MG63 (cell line): ENCODE data around the gene KYAT1. TPM values are rescaled to one million over a fixed set of nuclear protein-coding genes. Genes with fewer than 3 reads are reported as not detected.
"Not testable (repeated sequence)": the region's sequence is repeated elsewhere in the genome, so short reads cannot be mapped to it uniquely, and the experiment has no call there.

Source experiments
- DNase-seq: peaks from one replicate; pipeline ENCODE4 v3.0.0-alpha.2; 2020
- H3K27me3 ChIP-seq: fragments of 250-450 bp; sonication (Bioruptor Pico); 2 replicates; pipeline ENCODE4 v1.5.1; 2020; ENCODE audit warnings: mild to moderate bottlenecking, moderate library complexity
- H3K36me3 ChIP-seq: fragments of 250-450 bp; sonication (Bioruptor Pico); 2 replicates; pipeline ENCODE4 v1.5.1; 2020; ENCODE audit warnings: mild to moderate bottlenecking, moderate library complexity
- H3K4me3 ChIP-seq: fragments of 250-450 bp; sonication (Bioruptor Pico); 2 replicates; pipeline ENCODE4 v1.5.1; 2020; ENCODE audit warnings: mild to moderate bottlenecking, moderate library complexity
- H3K9me3 ChIP-seq: fragments of 250-450 bp; sonication (Bioruptor Pico); 2 replicates; pipeline ENCODE4 v1.5.1; 2020; ENCODE audit warnings: mild to moderate bottlenecking, moderate library complexity
- total RNA-seq: library from RNA; depleted of rRNA; stranded (reverse); fragments of >200 nt; shearing (Covaris generic); gene quantifications from 2 replicates; pipeline ENCODE4 v1.2.3, GENCODE V29; 2014; ENCODE audit warnings: low replicate concordance

The KYAT1 gene
- total RNA-seq, 1 experiment from 2014 or later, result 9.6 TPM

DNA sequence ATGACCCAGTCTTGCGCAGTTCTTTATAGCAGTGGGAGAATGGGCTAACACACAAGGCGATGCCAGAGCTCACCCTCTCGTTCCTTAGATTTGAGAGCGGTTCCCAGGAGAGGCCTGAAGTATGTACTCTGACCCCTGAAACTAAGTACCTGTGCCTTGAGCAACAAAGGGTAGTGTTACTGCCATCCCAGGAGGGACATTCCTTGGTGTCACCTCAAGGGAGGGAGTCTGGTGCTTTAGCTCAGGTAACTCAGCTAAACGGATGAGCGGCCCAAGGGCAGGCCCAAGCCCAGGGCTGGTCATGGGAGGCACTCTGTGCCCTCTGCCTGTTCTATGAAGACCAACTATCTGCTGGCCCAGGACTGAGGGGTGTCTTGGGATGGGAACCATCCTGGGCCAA lies 20.2 kb downstream of the KYAT1 start:
- DNase-seq, result no peak
- Histone ChIP-seq H3K27me3 (no peaks in the 10 kb centered on the region), H3K9me3 (no peaks in the 10 kb centered on the region), H3K36me3 (no peaks in the 10 kb centered on the region), H3K4me3 (no peak overlapping the region)

GRCh38 chr9:128860937-128861336 lies 20.8 kb downstream of the KYAT1 start:
- Histone ChIP-seq H3K27me3 (no peaks in the 10 kb centered on the region), H3K4me3 (no peak overlapping the region)
- no peak for DNase-seq

GRCh38 chr9:128858476-128858875 lies 23.3 kb downstream of the KYAT1 start:
- H3K36me3 ChIP-seq, H3K27me3 ChIP-seq, H3K9me3 ChIP-seq, H3K4me3 ChIP-seq, DNase-seq: not testable (repeated sequence)

More at GRCh38 chr9:128860937-128861336, 20.8 kb downstream of the KYAT1 start:
- no peaks in the 10 kb centered on the region for H3K36me3 ChIP-seq
- H3K9me3 ChIP-seq, result no peaks in the 10 kb centered on the region

DNA sequence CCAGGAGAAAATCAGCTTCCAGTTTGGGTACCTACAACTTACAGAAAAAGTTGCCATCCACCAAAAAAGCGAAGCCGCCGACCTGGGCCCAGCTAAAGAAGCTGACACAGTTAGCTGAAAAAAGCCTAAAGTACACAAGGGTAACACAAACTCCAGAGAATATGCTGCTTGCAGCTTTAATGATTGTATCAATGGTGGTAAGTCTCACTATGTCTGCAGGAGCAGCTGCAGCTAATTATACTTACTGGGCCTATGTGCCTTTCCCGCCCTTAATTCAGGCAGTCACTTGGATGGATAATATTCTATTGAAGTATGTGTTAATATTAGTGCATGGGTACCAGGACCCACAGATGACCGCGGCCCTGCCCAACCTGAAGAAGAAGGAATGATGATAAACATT lies 27.3 kb downstream of the KYAT1 start:
- not testable (repeated sequence) for H3K9me3 ChIP-seq, H3K36me3 ChIP-seq, DNase-seq, H3K27me3 ChIP-seq, H3K4me3 ChIP-seq

- H3K9me3 ChIP-seq, H3K4me3 ChIP-seq, H3K27me3 ChIP-seq, H3K36me3 ChIP-seq, DNase-seq: not testable (repeated sequence)
Measured at GRCh38 chr9:128852646-128853045, 29.1 kb downstream of the KYAT1 start.

DNA sequence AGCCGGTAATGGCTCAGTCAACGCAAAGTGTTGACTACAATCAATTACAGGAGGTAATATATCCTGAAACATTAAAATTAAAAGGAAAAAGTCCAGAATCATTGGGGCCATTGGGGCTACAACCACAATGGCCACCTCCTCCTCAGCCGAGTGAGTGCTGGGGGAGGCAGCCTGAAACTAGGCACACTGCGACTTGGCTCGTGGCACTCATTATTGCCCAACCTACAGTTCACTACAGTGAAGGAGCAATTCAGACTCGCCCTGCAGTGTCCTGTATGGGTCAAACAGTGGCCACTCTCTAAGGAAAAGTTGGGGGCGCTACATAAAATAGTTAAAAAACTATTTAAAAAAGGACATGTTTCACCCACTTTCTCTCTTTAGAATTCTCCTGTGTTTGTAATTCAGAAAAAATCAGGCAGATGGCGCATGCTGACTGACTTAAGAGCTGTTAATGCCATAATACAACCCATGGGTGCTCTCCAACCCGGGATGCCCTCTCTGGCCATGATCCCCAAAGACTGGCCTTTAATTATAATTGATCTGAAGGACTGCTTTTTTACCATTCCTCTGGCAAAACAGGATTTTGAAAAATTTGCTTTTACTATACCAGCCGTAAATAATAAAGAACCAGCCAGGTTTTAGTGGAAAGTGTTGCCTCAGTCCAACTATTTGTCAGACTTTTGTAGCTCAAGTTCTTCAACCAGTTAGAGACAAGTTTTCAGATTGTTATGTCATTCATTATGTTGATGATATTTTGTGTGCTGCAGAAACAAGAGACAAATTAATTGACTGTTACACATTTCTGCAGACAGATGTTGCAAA lies 29.8 kb downstream of the KYAT1 start:
- H3K27me3 ChIP-seq, H3K4me3 ChIP-seq, H3K9me3 ChIP-seq, H3K36me3 ChIP-seq: not testable (repeated sequence)
- DNase-seq, result peak; percentile 15

GRCh38 chr9:128851024-128851423 lies 30.7 kb downstream of the KYAT1 start:
- not testable (repeated sequence) for H3K9me3 ChIP-seq, H3K27me3 ChIP-seq, H3K36me3 ChIP-seq, H3K4me3 ChIP-seq, DNase-seq

- no peak overlapping the region for H3K4me3 ChIP-seq
- H3K9me3 ChIP-seq, result peaks cover 8% of the 10 kb centered on the region
- no peaks in the 10 kb centered on the region for H3K36me3 ChIP-seq
- no peak for DNase-seq
- no peaks in the 10 kb centered on the region for H3K27me3 ChIP-seq
Measured at GRCh38 chr9:128847803-128848202, 33.9 kb downstream of the KYAT1 start.

DNA sequence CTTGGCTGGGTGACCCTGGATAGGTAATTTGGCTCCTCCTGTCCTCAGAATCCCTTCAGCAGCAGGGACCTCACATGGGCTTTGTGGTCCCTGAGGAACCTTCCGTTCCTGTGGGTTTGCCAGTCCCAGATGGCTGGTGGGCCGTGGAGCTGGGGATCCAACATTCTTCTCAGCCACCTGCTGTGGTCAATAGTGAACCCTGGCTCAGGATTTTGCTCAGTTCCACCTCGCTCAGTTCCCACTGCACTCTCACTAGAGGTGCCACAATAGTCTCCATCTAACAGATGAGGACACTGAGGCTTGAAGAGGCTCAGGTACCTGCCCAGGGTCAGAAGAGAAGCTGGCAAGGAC lies 35.1 kb downstream of the KYAT1 start:
- DNase-seq, result no peak
- H3K9me3 ChIP-seq, result peaks cover 8% of the 10 kb centered on the region
- H3K4me3 ChIP-seq, result no peak overlapping the region
- no peaks in the 10 kb centered on the region for H3K36me3 ChIP-seq
- H3K27me3 ChIP-seq, result no peaks in the 10 kb centered on the region

DNA sequence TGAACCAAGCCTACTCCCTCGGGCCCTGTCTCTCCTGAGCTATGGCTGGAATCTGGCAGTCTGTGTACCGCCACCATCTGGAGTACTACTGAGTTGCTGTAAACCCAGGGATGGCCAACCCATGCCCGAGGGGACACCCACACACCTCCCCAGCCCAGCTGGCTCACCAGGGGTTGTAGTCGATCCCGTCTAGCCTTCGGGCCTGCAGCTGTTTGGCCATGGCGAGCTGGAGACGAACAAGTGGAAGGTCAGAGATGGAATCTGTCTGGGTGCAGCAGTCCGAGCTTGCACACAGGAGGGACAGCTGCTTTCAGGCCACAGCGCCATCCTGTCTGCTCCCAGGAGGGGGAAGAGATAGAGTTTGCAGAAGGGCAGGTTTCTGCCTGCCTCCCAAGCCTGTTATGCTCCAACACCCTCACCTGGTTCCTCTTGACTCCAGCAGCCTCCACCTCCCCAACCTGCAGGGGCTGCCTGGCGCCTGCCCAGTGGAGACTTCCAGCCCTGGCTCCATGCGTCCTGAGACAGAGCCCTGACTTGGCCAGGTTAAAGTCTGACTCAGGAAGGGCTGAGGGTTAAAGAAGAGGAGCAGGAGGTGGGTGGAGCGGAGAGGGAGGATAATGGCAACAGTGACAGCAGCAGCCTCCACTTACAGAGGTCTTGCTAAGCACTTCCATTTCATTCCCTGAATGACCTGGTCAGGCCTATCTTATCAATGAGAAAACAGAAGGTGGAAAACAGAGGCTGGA lies 36.4 kb downstream of the KYAT1 start:
- Histone ChIP-seq H3K4me3 (no peak overlapping the region), H3K27me3 (no peaks in the 10 kb centered on the region)

DNA sequence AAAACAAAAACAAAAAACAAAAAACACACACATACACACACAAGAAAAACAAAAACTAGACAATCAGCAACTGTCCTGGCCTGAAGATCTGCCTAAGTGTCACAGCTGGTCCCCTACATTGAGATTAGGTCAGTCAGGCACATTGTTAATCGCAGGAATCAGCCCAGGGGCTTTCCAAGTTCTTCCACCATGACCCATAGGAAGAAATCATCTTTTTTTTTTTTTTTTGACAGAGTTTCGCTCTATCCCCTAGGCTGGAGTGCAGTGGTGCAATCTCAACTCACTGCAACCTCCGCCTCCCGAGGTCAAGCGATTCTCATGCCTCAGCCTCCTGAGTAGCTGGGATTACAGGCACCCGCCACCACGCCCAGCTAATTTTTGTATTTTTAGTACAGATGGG lies 38.6 kb downstream of the KYAT1 start:
- not testable (repeated sequence) for H3K9me3 ChIP-seq, H3K27me3 ChIP-seq

More for the DNA sequence above, 36.4 kb downstream of the KYAT1 start:
- H3K36me3 ChIP-seq, result no peaks in the 10 kb centered on the region
- no peak for DNase-seq
- H3K9me3 ChIP-seq, result peaks cover 7% of the 10 kb centered on the region

DNA sequence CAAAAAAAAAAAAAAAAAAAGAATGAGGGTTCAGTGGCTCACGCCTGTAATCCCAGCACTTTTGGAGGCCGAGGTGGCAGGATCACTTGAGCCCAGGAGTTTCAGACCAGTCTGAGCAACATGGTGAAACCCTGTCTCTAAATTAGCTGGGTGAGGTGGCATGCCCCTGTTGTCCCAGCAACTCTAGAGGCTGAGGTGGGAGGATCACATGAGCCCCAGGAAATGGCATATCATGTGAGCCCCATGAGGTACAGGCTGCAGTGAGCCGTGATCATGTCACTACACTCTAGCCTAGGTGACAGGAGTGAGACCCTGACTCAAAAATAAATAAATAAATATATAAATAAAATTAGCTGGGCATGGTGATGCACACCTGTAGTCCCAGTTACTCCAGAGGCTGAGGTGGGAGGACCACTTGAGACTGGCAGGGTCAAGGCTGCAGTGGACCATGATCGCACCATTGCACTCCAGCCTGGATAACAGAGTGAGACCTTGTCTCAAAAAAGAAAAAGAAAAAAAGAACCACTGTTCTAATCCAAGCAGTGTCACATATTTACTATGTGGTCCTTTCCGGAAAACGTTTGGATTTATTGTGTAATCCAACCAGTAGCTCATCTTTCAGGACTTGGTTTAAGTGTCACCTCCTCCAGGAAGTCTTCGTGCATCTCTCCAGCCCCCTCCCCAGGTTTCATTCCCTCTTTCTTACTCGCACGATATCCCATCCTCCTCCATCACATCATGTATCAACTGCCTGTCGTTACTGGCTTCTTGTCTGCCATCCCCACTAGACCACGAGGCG lies 39.9 kb downstream of the KYAT1 start:
- DNase-seq, result no peak
- no peaks in the 10 kb centered on the region for H3K27me3 ChIP-seq

More for the DNA sequence above, 38.6 kb downstream of the KYAT1 start:
- not testable (repeated sequence) for DNase-seq, H3K4me3 ChIP-seq, H3K36me3 ChIP-seq

GRCh38 chr9:128840524-128840923 lies 41.2 kb downstream of the KYAT1 start:
- DNase-seq, result no peak
- H3K4me3 ChIP-seq, result no peak overlapping the region
- no peaks in the 10 kb centered on the region for H3K36me3 ChIP-seq
- H3K9me3 ChIP-seq, result no peaks in the 10 kb centered on the region
- no peaks in the 10 kb centered on the region for H3K27me3 ChIP-seq

More for the DNA sequence above, 39.9 kb downstream of the KYAT1 start:
- H3K36me3 ChIP-seq, result no peaks in the 10 kb centered on the region
- H3K9me3 ChIP-seq, result no peaks in the 10 kb centered on the region
- H3K4me3 ChIP-seq, result no peak overlapping the region

DNA sequence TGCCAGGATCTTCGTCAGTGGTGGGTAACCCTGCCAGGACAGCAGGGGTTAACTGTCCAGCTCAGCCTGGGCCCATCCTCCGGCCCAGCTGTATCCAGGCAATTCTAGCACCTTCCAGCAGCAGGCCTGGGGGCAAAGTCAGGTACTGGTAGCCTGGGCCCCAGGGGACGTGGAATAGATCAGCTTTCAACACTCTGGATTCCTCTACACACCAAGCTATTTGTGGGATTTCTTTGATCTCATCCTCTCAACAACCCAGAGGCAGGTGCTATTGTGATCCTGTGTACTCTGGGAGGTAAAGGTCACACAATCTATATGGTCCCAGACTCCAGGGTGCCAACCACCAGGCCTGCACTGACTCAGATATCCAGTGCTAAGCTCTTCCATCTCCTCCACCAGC lies 43.4 kb downstream of the KYAT1 start:
- no peaks in the 10 kb centered on the region for H3K36me3 ChIP-seq
- H3K27me3 ChIP-seq, result no peaks in the 10 kb centered on the region
- no peak overlapping the region for H3K4me3 ChIP-seq
- no peak for DNase-seq
- no peaks in the 10 kb centered on the region for H3K9me3 ChIP-seq

- Histone ChIP-seq H3K4me3 (no peak overlapping the region), H3K36me3 (no peaks in the 10 kb centered on the region), H3K27me3 (no peaks in the 10 kb centered on the region), H3K9me3 (no peaks in the 10 kb centered on the region)
- no peak for DNase-seq
Measured at GRCh38 chr9:128836509-128837145, 45.1 kb downstream of the KYAT1 start.

GRCh38 chr9:128835246-128836210 lies 46.2 kb downstream of the KYAT1 start:
- no peak for DNase-seq
- H3K27me3 ChIP-seq, result no peaks in the 10 kb centered on the region

More at GRCh38 chr9:128835246-128836210, 46.2 kb downstream of the KYAT1 start:
- no peak overlapping the region for H3K4me3 ChIP-seq
- H3K36me3 ChIP-seq, result no peaks in the 10 kb centered on the region
- H3K9me3 ChIP-seq, result no peaks in the 10 kb centered on the region
